H9 (cell line): ENCODE measurements around the gene BCL11B. TPM values are rescaled to one million over a fixed set of nuclear protein-coding genes. Genes with fewer than 3 reads are reported as not detected.

Experiments
- DNase-seq: peaks from one replicate; pipeline ENCODE4 v3.0.0-alpha.2; 2017
- H2AFZ ChIP-seq: one replicate; pipeline ENCODE4 v1.6.1; 2013; ENCODE audit warnings: mild to moderate bottlenecking, low read length, control low read depth, moderate library complexity
- H2AK5ac ChIP-seq: 2 replicates; pipeline ENCODE4 v1.6.1; 2013; ENCODE audit warnings: low read length, control low read depth, mixed read lengths; ENCODE audit not compliant: insufficient read length
- H2BK120ac ChIP-seq: one replicate; pipeline ENCODE4 v1.6.1; 2013; ENCODE audit warnings: low read depth, mild to moderate bottlenecking, low read length, control low read depth, inconsistent platforms; ENCODE audit not compliant: poor library complexity, severe bottlenecking
- H2BK12ac ChIP-seq: 2 replicates; pipeline ENCODE4 v1.6.1; 2013; ENCODE audit warnings: low read length, control low read depth, mixed read lengths, low read depth; ENCODE audit not compliant: insufficient read length
- H2BK15ac ChIP-seq: 2 replicates; pipeline ENCODE4 v1.6.1; 2013; ENCODE audit warnings: low read depth, low read length, control low read depth
- H2BK20ac ChIP-seq: one replicate; pipeline ENCODE4 v1.6.1; 2013; ENCODE audit warnings: low read depth, mild to moderate bottlenecking, low read length, control low read depth, inconsistent platforms; ENCODE audit not compliant: poor library complexity, severe bottlenecking
- H2BK5ac ChIP-seq: 2 replicates; pipeline ENCODE4 v1.6.1; 2013; ENCODE audit warnings: low read length, control low read depth, mixed read lengths; ENCODE audit not compliant: insufficient read length
- H3K14ac ChIP-seq: 2 replicates; pipeline ENCODE4 v1.6.1; 2013; ENCODE audit warnings: low read length, control low read depth; ENCODE audit not compliant: insufficient read depth
- H3K18ac ChIP-seq: 2 replicates; pipeline ENCODE4 v1.6.1; 2013; ENCODE audit warnings: low read depth, mild to moderate bottlenecking, mixed read lengths, low read length, control low read depth; ENCODE audit not compliant: insufficient read length
- H3K23ac ChIP-seq: 2 replicates; pipeline ENCODE4 v1.6.1; 2013; ENCODE audit warnings: low read length, control low read depth, mixed read lengths, low read depth; ENCODE audit not compliant: insufficient read length
- H3K23me2 ChIP-seq: 2 replicates; pipeline ENCODE4 v1.6.1; 2013; ENCODE audit warnings: low read depth, mild to moderate bottlenecking, mixed read lengths, low read length, control low read depth; ENCODE audit not compliant: insufficient read length, poor library complexity, severe bottlenecking
- H3K27ac ChIP-seq: 2 replicates; pipeline ENCODE4 v1.5.1; 2013; ENCODE audit warnings: low read length, control low read depth, mixed read lengths, low read depth; ENCODE audit not compliant: insufficient read length
- H3K27me3 ChIP-seq: 2 replicates; pipeline ENCODE4 v1.6.1; 2013; ENCODE audit warnings: low read length, control low read depth, inconsistent platforms; ENCODE audit not compliant: insufficient read depth
- H3K4ac ChIP-seq: 2 replicates; pipeline ENCODE4 v1.6.1; 2013; ENCODE audit warnings: low read depth, mild to moderate bottlenecking, control low read depth, inconsistent platforms, low read length, moderate library complexity
- H3K4me1 ChIP-seq: 2 replicates; pipeline ENCODE4 v1.6.1; 2013; ENCODE audit warnings: low read length, control low read depth, inconsistent platforms; ENCODE audit not compliant: insufficient read depth
- H3K4me2 ChIP-seq: 2 replicates; pipeline ENCODE4 v1.6.1; 2013; ENCODE audit warnings: low read length, control low read depth, mixed read lengths; ENCODE audit not compliant: insufficient read length, insufficient read depth
- H3K56ac ChIP-seq: 2 replicates; pipeline ENCODE4 v1.6.1; 2013; ENCODE audit warnings: low read depth, mild to moderate bottlenecking, mixed read lengths, low read length, control low read depth; ENCODE audit not compliant: insufficient read length
- H3K79me1 ChIP-seq: 2 replicates; pipeline ENCODE4 v1.6.1; 2013; ENCODE audit warnings: low read depth, mild to moderate bottlenecking, moderate library complexity, low read length, control low read depth, inconsistent platforms; ENCODE audit not compliant: insufficient read depth, poor library complexity, severe bottlenecking
- H3K79me2 ChIP-seq: 2 replicates; pipeline ENCODE4 v1.6.1; 2013; ENCODE audit warnings: low read length, control low read depth, inconsistent platforms; ENCODE audit not compliant: insufficient read depth
- H3K9ac ChIP-seq: 2 replicates; pipeline ENCODE4 v1.6.1; 2013; ENCODE audit warnings: low read length, control low read depth, mixed read lengths; ENCODE audit not compliant: insufficient read length; ENCODE audit errors: extremely low read depth
- H3K9me3 ChIP-seq: one replicate; pipeline ENCODE4 v1.6.1; 2013; ENCODE audit warnings: low read depth, low read length, inconsistent platforms; ENCODE audit not compliant: control insufficient read depth
- H3T11ph ChIP-seq: one replicate; pipeline ENCODE4 v1.6.1; 2013; ENCODE audit warnings: mild to moderate bottlenecking, low read length, control low read depth, inconsistent platforms
- H4K20me1 ChIP-seq: one replicate; pipeline ENCODE4 v1.6.1; 2013; ENCODE audit not compliant: control insufficient read depth, insufficient read length, insufficient read depth
- H4K5ac ChIP-seq: 2 replicates; pipeline ENCODE4 v1.6.1; 2013; ENCODE audit warnings: low read depth, mild to moderate bottlenecking, mixed read lengths, low read length, control low read depth; ENCODE audit not compliant: insufficient read length
- H4K8ac ChIP-seq: replicated peaks from 2 replicates; pipeline ENCODE4 v1.6.1; 2013; ENCODE audit warnings: low read length, control low read depth, mixed read lengths, low read depth; ENCODE audit not compliant: insufficient read length
- H4K91ac ChIP-seq: 2 replicates; pipeline ENCODE4 v1.6.1; 2013; ENCODE audit warnings: low read depth, mild to moderate bottlenecking, moderate library complexity, mixed read lengths, low read length, control low read depth; ENCODE audit not compliant: insufficient read length
- H3K27ac Mint-ChIP-seq, 3 experiments: 2 replicates in 2 of 3; 3 replicates in 1 of 3; pipeline ENCODE4 v1.8.0; 2020 to 2021; ENCODE audit warnings: mixed read lengths in 3 of 3, mild to moderate bottlenecking in 1 of 3, moderate library complexity in 1 of 3
- H3K27me3 Mint-ChIP-seq: 2 replicates; pipeline ENCODE4 v1.8.0; 2021; ENCODE audit warnings: low read depth, mild to moderate bottlenecking, moderate library complexity, mixed read lengths
- H3K36me3 Mint-ChIP-seq, 3 experiments: 2 replicates in 2 of 3; 3 replicates in 1 of 3; pipeline ENCODE4 v1.8.0; 2020 to 2021; ENCODE audit warnings: low read depth in 3 of 3, mixed read lengths in 3 of 3; ENCODE audit not compliant: insufficient read depth in 1 of 3
- H3K4me1 Mint-ChIP-seq, 2 experiments: 2 replicates each; pipeline ENCODE4 v1.8.0; 2020; ENCODE audit warnings: mixed read lengths in 2 of 2
- H3K4me3 Mint-ChIP-seq, 2 experiments: 2 replicates in 1 of 2; 3 replicates in 1 of 2; pipeline ENCODE4 v1.8.0; 2020 to 2021; ENCODE audit warnings: mild to moderate bottlenecking in 2 of 2, mixed read lengths in 2 of 2, moderate library complexity in 1 of 2
- H3K9me3 Mint-ChIP-seq, 2 experiments: 2 replicates in 1 of 2; 3 replicates in 1 of 2; pipeline ENCODE4 v1.8.0; 2020; ENCODE audit warnings: mild to moderate bottlenecking in 2 of 2, mixed read lengths in 2 of 2, moderate library complexity in 1 of 2
- WGBS: extraction: QIAGEN DNeasy Blood & Tissue Kit; methylation state at CpG from one replicate; pipeline ENCODE4 v1.1.7; 2013; ENCODE audit warnings: missing lambda C conversion rate, low lambda C conversion rate, mixed read lengths; ENCODE audit not compliant: insufficient read length; ENCODE audit errors: extremely low coverage; 5-methylcytosine and 5-hydroxymethylcytosine counted together
- total RNA-seq: library from RNA; stranded (reverse); gene quantifications from 2 replicates; pipeline ENCODE4 v1.2.1, GENCODE V29; 2021
- TF ChIP-seq, protein P1 (sequence below): fragments of 200-600 bp; sonication (generic); conservative IDR thresholded peaks from 3 replicates; pipeline ENCODE4 v1.8.0; 2021; ENCODE audit warnings: antibody characterized with exemption, mild to moderate bottlenecking

The BCL11B gene
- total RNA-seq, 1 experiment from 2014 or later: 4.9 TPM

DNA sequence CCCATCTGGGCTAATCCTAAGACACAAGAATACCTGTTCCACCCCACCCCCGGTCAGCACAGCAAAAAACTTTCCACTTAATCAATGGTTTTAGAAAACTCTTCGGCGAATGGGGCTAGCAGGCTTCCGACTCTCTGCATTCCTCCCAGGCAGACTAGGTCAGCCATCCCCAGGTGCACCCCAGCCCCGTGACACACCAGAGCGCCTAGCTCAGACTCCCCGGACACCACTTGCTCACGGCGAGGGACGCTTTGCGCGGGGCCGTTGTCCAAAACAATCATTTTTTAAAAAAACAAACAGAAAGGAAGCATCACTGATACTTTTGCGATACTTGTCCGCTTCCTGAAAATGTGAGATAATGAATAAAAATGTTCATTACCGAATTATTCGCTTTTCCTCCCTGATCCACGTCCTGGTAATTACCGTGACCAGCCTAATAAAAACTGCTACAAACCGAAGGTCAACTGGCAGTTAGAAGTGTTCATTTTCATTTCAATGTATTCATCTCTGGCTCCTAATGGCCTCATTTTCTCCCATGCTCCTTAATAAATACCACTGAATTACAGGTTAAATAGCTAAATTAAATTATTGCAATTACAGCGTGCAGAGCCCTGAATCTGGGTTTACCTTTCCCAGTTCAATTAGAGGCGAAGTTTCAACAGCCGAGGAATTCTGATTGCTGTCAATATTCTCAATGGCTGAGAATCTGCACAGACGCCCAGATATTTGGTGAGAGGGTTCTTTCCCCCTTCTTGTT is 73.1 kb downstream of the BCL11B start:
- Histone ChIP-seq H2AFZ (no peak overlapping the region), H4K20me1 (no peaks in the 10 kb centered on the region), H3K9me3 (no peaks in the 10 kb centered on the region), H3K18ac (no peak overlapping the region), H3T11ph (no peak overlapping the region), H3K23ac (no peak overlapping the region), H3K4me2 (no peak overlapping the region), H2BK120ac (no peak overlapping the region), H3K27ac (no peak overlapping the region), H3K56ac (no peak overlapping the region), H3K23me2 (no peaks in the 10 kb centered on the region), H3K79me1 (no peaks in the 10 kb centered on the region), H4K5ac (no peak overlapping the region), H3K9ac (no peak overlapping the region), H2BK20ac (no peak overlapping the region), H2BK15ac (no peak overlapping the region), H2AK5ac (no peak overlapping the region), H3K27me3 (no peaks in the 10 kb centered on the region), H3K4ac (no peak overlapping the region), H4K91ac (no peak overlapping the region), H3K79me2 (no peaks in the 10 kb centered on the region), H2BK12ac (no peak overlapping the region), H3K4me1 (no peaks in the 10 kb centered on the region), H4K8ac (no peak overlapping the region), H2BK5ac (no peak overlapping the region), H3K14ac (no peak overlapping the region)
- TF ChIP-seq, protein P1, sequence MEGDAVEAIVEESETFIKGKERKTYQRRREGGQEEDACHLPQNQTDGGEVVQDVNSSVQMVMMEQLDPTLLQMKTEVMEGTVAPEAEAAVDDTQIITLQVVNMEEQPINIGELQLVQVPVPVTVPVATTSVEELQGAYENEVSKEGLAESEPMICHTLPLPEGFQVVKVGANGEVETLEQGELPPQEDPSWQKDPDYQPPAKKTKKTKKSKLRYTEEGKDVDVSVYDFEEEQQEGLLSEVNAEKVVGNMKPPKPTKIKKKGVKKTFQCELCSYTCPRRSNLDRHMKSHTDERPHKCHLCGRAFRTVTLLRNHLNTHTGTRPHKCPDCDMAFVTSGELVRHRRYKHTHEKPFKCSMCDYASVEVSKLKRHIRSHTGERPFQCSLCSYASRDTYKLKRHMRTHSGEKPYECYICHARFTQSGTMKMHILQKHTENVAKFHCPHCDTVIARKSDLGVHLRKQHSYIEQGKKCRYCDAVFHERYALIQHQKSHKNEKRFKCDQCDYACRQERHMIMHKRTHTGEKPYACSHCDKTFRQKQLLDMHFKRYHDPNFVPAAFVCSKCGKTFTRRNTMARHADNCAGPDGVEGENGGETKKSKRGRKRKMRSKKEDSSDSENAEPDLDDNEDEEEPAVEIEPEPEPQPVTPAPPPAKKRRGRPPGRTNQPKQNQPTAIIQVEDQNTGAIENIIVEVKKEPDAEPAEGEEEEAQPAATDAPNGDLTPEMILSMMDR: no peak
- no peak for DNase-seq
- Mint-ChIP-seq H3K9me3 (no peaks in the 10 kb centered on the region), H3K4me1 (peaks cover 10 to 15% of the 10 kb centered on the region in 2 experiments; a peak in 3 of 4 replicates), H3K27ac (peak overlapping the region in 2 of 3 experiments; percentile 58 to 90; a peak in 2 of 7 replicates), H3K27me3 (no peaks in the 10 kb centered on the region), H3K4me3 (no peak overlapping the region), H3K36me3 (no peaks in the 10 kb centered on the region)
- WGBS: no CpG with 5 or more reads among the region's 24 CpGs
